Right lobe of liver (tissue), 4 donors: ENCODE measurements around the gene RTKN2.

ENCODE experiments used
- POLR2A ChIP-seq: fragments of 450-650 bp; IDR thresholded peaks from one replicate; pipeline ENCODE4 v1.6.1; 2017; ENCODE audit warnings: antibody characterized with exemption, mild to moderate bottlenecking
- TF ChIP-seq, protein P1 (sequence below), 4 donors: fragments of 200-600 bp in 3 of 4; fragments of 450-650 bp in 1 of 4; IDR thresholded peaks; one replicate each; pipeline versions ENCODE4 v1.5.1 to v1.8.0; 2016 to 2022; ENCODE audit warnings: antibody characterized with exemption in 4 of 4, mild to moderate bottlenecking in 2 of 4
- donor health status: DM: no; HTN: no; CAD: no.
- donor health status: DM: no; HTN: no; CAD: no.
- donor health status: DM: no; HTN: yes; CAD: no.

DNA sequence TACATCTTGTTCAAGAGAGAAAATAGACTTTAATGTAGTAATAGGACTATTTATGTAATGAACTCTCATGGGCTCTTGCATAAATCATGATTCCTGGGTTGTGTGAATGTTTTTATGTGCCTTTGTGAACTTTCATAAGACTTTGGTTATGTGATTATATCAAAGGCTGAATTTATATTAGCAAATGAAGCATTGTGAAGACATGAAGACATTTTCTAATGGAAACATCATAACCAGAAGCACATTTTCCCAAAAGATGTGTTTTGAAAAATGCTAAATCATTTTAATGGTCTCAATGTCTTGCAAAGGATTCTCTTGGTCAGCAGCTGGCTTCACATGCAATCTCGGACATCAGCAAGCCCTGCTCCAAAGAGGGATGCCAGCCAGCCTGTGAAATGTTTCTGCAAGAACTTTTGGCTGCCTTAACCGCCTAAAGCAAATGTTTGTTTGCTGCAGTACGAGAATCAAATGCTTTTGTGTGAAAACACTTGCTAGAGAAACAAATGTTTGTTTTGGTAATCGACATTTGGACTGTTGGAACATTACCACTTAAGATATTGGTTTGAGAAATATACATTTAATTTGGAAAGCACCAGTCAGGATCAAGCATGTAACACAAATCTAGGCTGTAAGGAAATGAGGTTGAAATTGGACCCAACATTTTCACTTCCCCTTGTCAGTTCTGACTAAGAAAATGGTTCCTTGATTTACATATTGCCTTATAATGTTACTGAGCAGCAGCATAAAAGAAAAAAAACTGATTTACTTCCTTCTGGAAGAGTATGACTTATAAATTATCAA, 102.1 kb downstream of the RTKN2 start:
- TF ChIP-seq, protein P1, sequence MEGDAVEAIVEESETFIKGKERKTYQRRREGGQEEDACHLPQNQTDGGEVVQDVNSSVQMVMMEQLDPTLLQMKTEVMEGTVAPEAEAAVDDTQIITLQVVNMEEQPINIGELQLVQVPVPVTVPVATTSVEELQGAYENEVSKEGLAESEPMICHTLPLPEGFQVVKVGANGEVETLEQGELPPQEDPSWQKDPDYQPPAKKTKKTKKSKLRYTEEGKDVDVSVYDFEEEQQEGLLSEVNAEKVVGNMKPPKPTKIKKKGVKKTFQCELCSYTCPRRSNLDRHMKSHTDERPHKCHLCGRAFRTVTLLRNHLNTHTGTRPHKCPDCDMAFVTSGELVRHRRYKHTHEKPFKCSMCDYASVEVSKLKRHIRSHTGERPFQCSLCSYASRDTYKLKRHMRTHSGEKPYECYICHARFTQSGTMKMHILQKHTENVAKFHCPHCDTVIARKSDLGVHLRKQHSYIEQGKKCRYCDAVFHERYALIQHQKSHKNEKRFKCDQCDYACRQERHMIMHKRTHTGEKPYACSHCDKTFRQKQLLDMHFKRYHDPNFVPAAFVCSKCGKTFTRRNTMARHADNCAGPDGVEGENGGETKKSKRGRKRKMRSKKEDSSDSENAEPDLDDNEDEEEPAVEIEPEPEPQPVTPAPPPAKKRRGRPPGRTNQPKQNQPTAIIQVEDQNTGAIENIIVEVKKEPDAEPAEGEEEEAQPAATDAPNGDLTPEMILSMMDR (IDR thresholded peaks at IDR 0.05), result no peak
- no peak for TF ChIP-seq POLR2A
